ENCODE data around the gene GPR157.
"Not testable (repeated sequence)": the region's sequence is repeated elsewhere in the genome, so short reads cannot be mapped to it uniquely, and the experiment has no call there.

The GPR157 gene

GRCh38 chr1:9155405-9155804, 26.5 kb upstream of the GPR157 start:
- not testable (repeated sequence) for H3K4me3 Mint-ChIP-seq

GRCh38 chr1:9153152-9153551, 24.2 kb upstream of the GPR157 start:
- no peak for DNase-seq (ENCODE audit: low spot score)
- Mint-ChIP-seq H3K9me3 (no peaks in the 10 kb centered on the region), H3K27ac (no peak overlapping the region), H3K4me1 (ENCODE audit: low read depth) (no peaks in the 10 kb centered on the region), H3K36me3 (ENCODE audit: low read depth) (peaks cover 3% of the 10 kb centered on the region), H3K4me3 (no peak overlapping the region), H3K27me3 (ENCODE audit: low read depth) (no peaks in the 10 kb centered on the region)

More at GRCh38 chr1:9155405-9155804, 26.5 kb upstream of the GPR157 start:
- not testable (repeated sequence) for H3K27ac Mint-ChIP-seq; H3K27me3 Mint-ChIP-seq (ENCODE audit: low read depth); H3K4me1 Mint-ChIP-seq (ENCODE audit: low read depth); H3K9me3 Mint-ChIP-seq; H3K36me3 Mint-ChIP-seq (ENCODE audit: low read depth); DNase-seq (ENCODE audit: low spot score)

DNA sequence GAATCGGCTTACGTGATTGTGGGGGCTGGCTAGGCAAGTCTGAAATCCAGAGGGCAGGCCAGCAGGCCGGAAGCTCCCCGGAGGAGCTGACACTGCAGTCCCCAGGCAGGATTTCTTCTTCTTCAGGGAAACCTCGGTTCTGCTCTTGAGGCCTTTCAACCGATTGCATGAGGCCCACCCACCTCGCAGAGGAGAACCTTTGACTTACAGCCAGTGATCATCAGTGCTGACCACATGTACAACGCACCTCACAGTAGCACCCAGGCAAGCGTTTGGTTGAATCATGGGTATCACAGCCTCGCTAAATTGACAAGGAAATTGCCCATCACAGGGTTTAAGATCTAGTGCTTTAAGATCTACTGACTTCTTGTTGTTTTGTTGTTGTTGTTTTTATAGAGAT, 23.6 kb upstream of the GPR157 start:
- Mint-ChIP-seq H3K27ac (no peak overlapping the region), H3K4me1 (ENCODE audit: low read depth) (no peaks in the 10 kb centered on the region), H3K36me3 (ENCODE audit: low read depth) (peaks cover 3% of the 10 kb centered on the region), H3K9me3 (no peaks in the 10 kb centered on the region), H3K27me3 (ENCODE audit: low read depth) (no peaks in the 10 kb centered on the region), H3K4me3 (no peak overlapping the region)
- DNase-seq (ENCODE audit: low spot score), result no peak

DNA sequence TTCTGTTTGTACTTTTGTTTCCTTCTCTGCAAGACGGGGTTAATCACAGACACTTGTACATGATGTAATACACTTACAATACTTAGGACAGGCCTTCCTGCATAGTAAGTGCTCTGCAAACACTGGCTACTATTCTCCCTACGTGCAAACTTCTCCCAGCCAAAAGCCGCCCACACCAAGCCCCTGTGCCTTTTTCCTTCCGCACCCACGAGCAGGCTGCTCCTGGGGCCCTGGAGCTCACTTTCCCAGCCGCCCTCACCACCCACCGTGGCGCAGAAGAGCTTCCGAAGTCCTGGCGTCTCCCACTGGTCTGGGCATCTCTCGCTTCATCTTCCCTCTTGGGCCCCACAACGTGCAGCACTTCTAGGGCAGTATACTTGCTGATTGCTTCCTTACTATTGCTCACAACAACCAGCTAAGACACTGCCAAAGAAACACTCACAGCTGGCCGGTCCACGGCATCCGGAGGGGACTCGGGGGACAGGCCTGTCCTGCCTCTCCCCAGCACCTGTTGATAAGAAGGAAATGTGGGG, 22.5 kb upstream of the GPR157 start:
- no peak for DNase-seq (ENCODE audit: low spot score)
- H3K4me1 Mint-ChIP-seq (ENCODE audit: low read depth), result no peaks in the 10 kb centered on the region
- no peaks in the 10 kb centered on the region for H3K27me3 Mint-ChIP-seq (ENCODE audit: low read depth)
- H3K9me3 Mint-ChIP-seq, result no peaks in the 10 kb centered on the region
- H3K36me3 Mint-ChIP-seq (ENCODE audit: low read depth), result peaks cover 3% of the 10 kb centered on the region
- H3K27ac Mint-ChIP-seq, result no peak overlapping the region
- no peak overlapping the region for H3K4me3 Mint-ChIP-seq

DNA sequence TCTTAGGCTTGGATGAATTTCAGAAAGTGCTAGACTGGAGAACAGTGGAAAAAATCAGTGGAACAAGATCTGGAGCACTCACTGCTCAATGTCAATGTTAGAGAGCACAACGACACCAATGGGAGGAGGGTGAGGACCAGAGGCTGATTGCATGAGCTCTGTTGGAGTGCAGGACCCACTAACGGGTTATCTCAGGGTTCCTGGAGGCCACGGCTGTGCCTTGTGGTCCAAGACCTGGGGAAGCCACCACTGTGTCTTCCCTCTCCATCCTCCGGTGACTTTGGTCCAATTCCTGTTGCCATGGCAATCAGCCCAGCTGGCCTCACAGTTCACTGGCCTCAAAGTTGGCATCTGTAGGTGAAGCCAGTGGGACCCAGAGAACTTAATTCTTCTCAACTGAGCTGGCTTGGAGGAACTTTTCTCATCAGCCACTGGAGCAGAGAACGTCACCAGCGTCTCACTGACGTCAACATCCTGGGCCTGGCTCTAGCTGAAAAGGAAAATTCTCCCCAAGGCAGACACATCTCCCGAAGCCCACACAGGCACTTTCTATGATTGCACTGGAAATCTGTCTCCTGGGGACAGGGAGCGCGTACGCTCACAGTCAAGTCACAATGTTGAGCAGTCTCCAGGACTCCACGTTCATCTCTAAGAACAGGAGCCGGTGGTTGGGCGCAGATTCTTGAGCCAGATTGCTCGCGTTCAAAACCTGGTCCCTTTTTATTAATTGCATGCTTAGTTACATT, 21.9 kb upstream of the GPR157 start:
- Mint-ChIP-seq H3K36me3 (ENCODE audit: low read depth) (peaks cover 3% of the 10 kb centered on the region), H3K27ac (no peak overlapping the region), H3K4me3 (no peak overlapping the region), H3K4me1 (ENCODE audit: low read depth) (no peaks in the 10 kb centered on the region), H3K27me3 (ENCODE audit: low read depth) (no peaks in the 10 kb centered on the region), H3K9me3 (no peaks in the 10 kb centered on the region)
- DNase-seq (ENCODE audit: low spot score), result no peak

DNA sequence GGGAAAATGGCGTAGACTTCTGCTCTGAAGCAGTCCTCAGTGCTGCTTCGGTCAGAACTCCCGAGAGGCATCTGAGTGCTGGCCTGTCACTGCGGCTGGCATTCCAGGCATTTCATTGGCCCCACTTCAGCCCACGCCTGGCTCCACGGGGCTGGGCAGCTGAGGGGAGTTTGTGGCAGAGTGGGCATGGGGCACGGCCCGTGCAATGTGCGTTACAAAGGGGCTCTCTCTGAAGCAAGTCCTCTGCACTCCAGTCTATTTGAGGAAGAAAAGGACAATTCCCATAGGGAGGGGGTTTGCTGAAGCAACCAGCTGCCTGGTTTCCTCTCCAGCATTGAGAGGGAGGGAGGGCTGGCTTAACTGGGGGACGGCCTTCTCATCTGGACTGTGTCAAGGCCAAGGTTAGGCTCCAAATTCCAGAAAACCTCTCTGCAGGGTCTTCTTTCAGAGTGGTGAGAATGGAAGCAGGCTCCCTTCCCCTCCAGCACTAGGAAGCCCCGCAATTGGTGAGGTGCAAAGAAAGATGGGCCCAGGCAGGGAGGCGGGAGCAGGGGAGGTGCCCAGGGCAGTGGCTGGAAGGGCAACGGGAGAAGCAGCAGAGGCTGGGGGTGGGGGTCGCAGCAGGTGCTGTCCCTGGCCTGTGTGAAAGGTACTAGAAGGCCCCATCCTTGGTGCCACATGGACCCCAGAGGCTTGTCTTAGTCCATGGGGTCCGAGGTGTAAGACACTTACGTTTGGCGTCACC, 21.1 kb upstream of the GPR157 start:
- H3K27ac Mint-ChIP-seq, result no peak overlapping the region
- no peaks in the 10 kb centered on the region for H3K4me1 Mint-ChIP-seq (ENCODE audit: low read depth)
- no peak overlapping the region for H3K4me3 Mint-ChIP-seq
- peaks cover 3% of the 10 kb centered on the region for H3K36me3 Mint-ChIP-seq (ENCODE audit: low read depth)
- no peak for DNase-seq (ENCODE audit: low spot score)
- no peaks in the 10 kb centered on the region for H3K9me3 Mint-ChIP-seq
- H3K27me3 Mint-ChIP-seq (ENCODE audit: low read depth), result no peaks in the 10 kb centered on the region

GRCh38 chr1:9149151-9149550, 20.2 kb upstream of the GPR157 start:
- Mint-ChIP-seq H3K27ac (no peak overlapping the region), H3K27me3 (ENCODE audit: low read depth) (no peaks in the 10 kb centered on the region), H3K4me3 (no peak overlapping the region), H3K36me3 (ENCODE audit: low read depth) (peaks cover 3% of the 10 kb centered on the region), H3K4me1 (ENCODE audit: low read depth) (no peaks in the 10 kb centered on the region), H3K9me3 (no peaks in the 10 kb centered on the region)
- DNase-seq (ENCODE audit: low spot score), result no peak

DNA sequence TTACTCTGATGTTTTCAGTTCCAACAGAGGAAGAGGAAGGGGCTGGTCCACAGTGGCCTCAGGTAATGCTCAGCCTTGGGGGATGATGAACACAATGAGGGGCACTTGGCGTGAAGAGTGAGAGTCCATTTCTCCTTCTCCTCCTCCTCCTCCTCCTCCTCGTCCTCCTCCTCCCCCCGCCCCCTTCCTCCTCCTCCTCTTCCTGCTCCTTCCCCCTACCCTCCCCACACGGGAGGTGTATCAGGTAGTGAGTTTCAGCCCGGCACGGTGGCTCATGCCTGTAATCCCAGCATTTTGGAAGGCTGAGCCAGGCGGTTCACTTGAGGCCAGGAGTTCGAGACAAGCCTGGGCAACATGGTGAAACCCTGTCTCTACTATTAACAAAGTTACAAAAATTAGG, 17.3 kb upstream of the GPR157 start:
- Mint-ChIP-seq H3K36me3 (ENCODE audit: low read depth) (peaks cover 3% of the 10 kb centered on the region), H3K4me1 (ENCODE audit: low read depth) (peaks cover 6% of the 10 kb centered on the region), H3K4me3 (no peak overlapping the region), H3K9me3 (no peaks in the 10 kb centered on the region), H3K27ac (no peak overlapping the region), H3K27me3 (ENCODE audit: low read depth) (no peaks in the 10 kb centered on the region)
- no peak for DNase-seq (ENCODE audit: low spot score)

GRCh38 chr1:9145714-9146113, 16.8 kb upstream of the GPR157 start:
- no peaks in the 10 kb centered on the region for H3K27me3 Mint-ChIP-seq (ENCODE audit: low read depth)
- peaks cover 3% of the 10 kb centered on the region for H3K36me3 Mint-ChIP-seq (ENCODE audit: low read depth)
- no peak overlapping the region for H3K4me3 Mint-ChIP-seq
- DNase-seq (ENCODE audit: low spot score), result no peak
- H3K4me1 Mint-ChIP-seq (ENCODE audit: low read depth), result peaks cover 6% of the 10 kb centered on the region
- H3K27ac Mint-ChIP-seq, result no peak overlapping the region
- H3K9me3 Mint-ChIP-seq, result no peaks in the 10 kb centered on the region

DNA sequence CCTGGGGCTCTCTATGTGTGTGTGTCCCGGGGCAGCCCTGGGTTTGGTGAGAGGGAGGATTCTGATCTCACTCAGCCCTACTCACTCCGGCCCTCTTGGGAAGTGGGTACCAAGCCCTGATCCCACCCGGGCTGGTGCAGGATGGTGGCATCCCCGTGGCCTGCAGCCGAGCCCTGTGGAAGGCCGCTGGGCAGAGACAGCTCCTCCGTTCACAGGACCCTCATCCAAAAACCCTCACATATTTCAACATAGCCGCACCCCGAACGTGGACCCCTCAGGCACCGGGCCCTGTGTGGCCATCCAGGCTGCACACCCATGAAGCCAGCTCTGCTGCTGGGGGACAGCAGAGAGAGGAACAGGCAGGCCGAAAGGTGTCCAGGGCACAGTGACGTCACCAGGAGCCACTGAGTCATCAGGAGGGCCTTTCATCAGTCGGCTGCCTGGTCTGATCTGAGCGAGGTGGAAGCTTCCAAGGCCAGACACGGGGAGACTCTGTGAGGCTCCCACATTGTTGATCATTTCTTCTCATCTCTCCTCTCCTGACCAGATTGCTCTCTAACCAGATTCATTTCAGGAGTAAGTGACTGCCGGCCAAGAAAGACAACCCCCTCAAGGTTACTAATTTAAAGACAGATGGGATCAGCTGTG, 16.2 kb upstream of the GPR157 start:
- Mint-ChIP-seq H3K27me3 (ENCODE audit: low read depth) (no peaks in the 10 kb centered on the region), H3K4me3 (no peak overlapping the region), H3K36me3 (ENCODE audit: low read depth) (no peaks in the 10 kb centered on the region), H3K27ac (no peak overlapping the region), H3K9me3 (no peaks in the 10 kb centered on the region), H3K4me1 (ENCODE audit: low read depth) (peaks cover 6% of the 10 kb centered on the region)
- DNase-seq (ENCODE audit: low spot score), result no peak

DNA sequence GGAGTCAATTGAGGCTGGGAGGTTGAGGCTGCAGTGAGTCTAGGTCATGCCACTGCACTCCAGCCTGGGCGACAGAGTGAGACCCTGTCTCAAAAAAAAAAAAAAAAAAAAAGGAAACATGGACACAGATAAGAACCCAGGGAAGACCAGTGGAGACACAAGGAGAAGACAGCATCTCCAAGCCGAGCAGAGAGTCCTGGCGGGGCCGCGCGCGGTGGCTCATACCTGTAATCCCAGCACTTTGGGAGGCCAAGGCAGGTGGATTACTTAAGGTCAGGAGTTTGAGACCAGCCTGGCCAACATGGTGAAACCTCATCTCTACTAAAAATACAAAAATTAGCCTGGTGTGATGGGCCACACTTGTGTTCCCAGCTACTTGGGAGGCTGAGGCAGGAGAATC, 15.6 kb upstream of the GPR157 start:
- not testable (repeated sequence) for H3K27me3 Mint-ChIP-seq (ENCODE audit: low read depth); H3K4me1 Mint-ChIP-seq (ENCODE audit: low read depth); H3K9me3 Mint-ChIP-seq; DNase-seq (ENCODE audit: low spot score); H3K4me3 Mint-ChIP-seq; H3K36me3 Mint-ChIP-seq (ENCODE audit: low read depth); H3K27ac Mint-ChIP-seq

- no peak for DNase-seq (ENCODE audit: low spot score)
- H3K4me3 Mint-ChIP-seq, result no peak overlapping the region
- H3K27me3 Mint-ChIP-seq (ENCODE audit: low read depth), result no peaks in the 10 kb centered on the region
These were observed 14.3 kb upstream of the GPR157 start for GRCh38 chr1:9143250-9143649.

GRCh38 chr1:9139930-9140329, 11.0 kb upstream of the GPR157 start:
- H3K27me3 Mint-ChIP-seq (ENCODE audit: low read depth), result peaks cover 7% of the 10 kb centered on the region
- peaks cover 11% of the 10 kb centered on the region for H3K4me1 Mint-ChIP-seq (ENCODE audit: low read depth)
- DNase-seq (ENCODE audit: low spot score), result no peak
- H3K27ac Mint-ChIP-seq, result no peak overlapping the region
- no peaks in the 10 kb centered on the region for H3K9me3 Mint-ChIP-seq
- no peaks in the 10 kb centered on the region for H3K36me3 Mint-ChIP-seq (ENCODE audit: low read depth)
- no peak overlapping the region for H3K4me3 Mint-ChIP-seq

More at GRCh38 chr1:9143250-9143649, 14.3 kb upstream of the GPR157 start:
- Mint-ChIP-seq H3K36me3 (ENCODE audit: low read depth) (no peaks in the 10 kb centered on the region), H3K9me3 (no peaks in the 10 kb centered on the region), H3K27ac (no peak overlapping the region), H3K4me1 (ENCODE audit: low read depth) (peaks cover 6% of the 10 kb centered on the region)

GRCh38 chr1:9136932-9137331, 8.0 kb upstream of the GPR157 start:
- peaks cover 18% of the 10 kb centered on the region for H3K27me3 Mint-ChIP-seq (ENCODE audit: low read depth)
- H3K27ac Mint-ChIP-seq, result no peak overlapping the region
- H3K4me1 Mint-ChIP-seq (ENCODE audit: low read depth), result peaks cover 5% of the 10 kb centered on the region
- DNase-seq (ENCODE audit: low spot score), result no peak
- no peaks in the 10 kb centered on the region for H3K9me3 Mint-ChIP-seq
- no peak overlapping the region for H3K4me3 Mint-ChIP-seq
- H3K36me3 Mint-ChIP-seq (ENCODE audit: low read depth), result no peaks in the 10 kb centered on the region

Measured in T-helper 2 cell treated with Interferon-gamma antibody and Interleukin-4, amounts not matched to agents 5 μg/mL and 100 μg/mL, for 36 hours (primary cell).